GM23248 (cell line): ENCODE measurements around the gene DUSP2.

Source experiments
- EZH2 ChIP-seq: fragments of 200-600 bp; sonication (generic); IDR thresholded peaks from 2 replicates; pipeline ENCODE4 v1.6.1; 2018; ENCODE audit warnings: antibody characterized with exemption, mild to moderate bottlenecking; ENCODE audit not compliant: insufficient read depth, poor library complexity, severe bottlenecking
- EZH2phosphoT487 ChIP-seq: fragments of 200-600 bp; sonication (generic); IDR thresholded peaks from 2 replicates; pipeline ENCODE4 v1.6.1; 2018; ENCODE audit warnings: antibody characterized with exemption, moderate library complexity, mild to moderate bottlenecking, low read depth; ENCODE audit not compliant: insufficient read depth

- no peak for TF ChIP-seq EZH2
- TF ChIP-seq EZH2phosphoT487 = no peak
Measured at GRCh38 chr2:96188821-96189526, 43.7 kb upstream of the DUSP2 start.
